ENCODE measurements around the gene IKZF5.

DNA sequence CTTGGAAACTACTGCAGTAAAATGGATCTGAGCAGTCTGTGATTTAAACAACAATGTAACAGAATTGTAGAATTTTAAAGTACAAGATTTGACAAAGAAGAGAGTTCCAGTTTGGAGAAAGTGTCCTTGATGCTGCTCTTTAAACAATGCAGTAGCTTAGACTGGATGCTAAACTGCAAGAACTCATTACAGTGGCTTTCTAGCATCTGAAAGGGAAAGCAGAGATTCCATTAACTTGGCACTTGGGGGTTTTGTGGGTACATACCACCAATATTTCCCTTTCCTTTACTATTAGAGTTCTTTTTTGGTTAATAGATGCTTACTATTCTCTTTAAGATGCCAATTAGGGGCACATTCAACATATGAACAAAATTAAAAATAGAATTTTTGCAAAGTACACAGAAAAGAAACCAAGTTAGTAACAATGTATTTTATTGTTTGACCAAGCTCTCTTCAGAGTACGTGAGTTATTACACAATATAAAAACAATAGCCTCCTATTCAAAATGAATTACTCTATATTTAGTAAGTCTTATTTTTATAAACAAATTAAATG lies 16.5 kb downstream of the IKZF5 start:
- no peak for TF ChIP-seq PRRX2 (CRISPR knock-in tag; IDR thresholded peaks at IDR 0.05)
- TF ChIP-seq, protein P1, sequence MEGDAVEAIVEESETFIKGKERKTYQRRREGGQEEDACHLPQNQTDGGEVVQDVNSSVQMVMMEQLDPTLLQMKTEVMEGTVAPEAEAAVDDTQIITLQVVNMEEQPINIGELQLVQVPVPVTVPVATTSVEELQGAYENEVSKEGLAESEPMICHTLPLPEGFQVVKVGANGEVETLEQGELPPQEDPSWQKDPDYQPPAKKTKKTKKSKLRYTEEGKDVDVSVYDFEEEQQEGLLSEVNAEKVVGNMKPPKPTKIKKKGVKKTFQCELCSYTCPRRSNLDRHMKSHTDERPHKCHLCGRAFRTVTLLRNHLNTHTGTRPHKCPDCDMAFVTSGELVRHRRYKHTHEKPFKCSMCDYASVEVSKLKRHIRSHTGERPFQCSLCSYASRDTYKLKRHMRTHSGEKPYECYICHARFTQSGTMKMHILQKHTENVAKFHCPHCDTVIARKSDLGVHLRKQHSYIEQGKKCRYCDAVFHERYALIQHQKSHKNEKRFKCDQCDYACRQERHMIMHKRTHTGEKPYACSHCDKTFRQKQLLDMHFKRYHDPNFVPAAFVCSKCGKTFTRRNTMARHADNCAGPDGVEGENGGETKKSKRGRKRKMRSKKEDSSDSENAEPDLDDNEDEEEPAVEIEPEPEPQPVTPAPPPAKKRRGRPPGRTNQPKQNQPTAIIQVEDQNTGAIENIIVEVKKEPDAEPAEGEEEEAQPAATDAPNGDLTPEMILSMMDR (IDR thresholded peaks at IDR 0.05), result no peak
